ENCODE data around the gene EXOC6B. TPM values are rescaled to one million over a fixed set of nuclear protein-coding genes. Genes with fewer than 3 reads are reported as not detected.

EXOC6B gene
- total RNA-seq, 3 donors from 2014 or later: 32.2 to 49.2 (median 37.0) TPM

DNA sequence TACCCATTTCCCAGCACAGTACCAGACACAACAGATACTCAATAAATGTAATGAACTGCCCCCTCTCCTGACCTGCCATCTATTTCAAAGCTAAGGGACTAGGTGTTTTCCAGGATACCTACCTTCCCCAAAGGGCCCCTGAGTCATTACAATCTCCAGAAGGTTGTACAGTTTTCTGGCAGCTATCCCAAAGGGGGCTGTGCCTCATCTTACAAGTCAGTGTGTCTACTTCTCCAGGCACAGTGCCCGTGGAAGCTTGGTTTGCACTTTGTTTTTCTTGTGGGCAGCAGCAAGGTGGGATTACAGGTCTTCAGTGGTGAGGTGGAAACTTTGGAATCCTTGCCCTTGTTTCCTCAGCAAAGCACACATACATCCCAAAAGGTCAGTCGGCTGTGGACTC lies 615.4 kb downstream of the EXOC6B start:
- H3K4me1 ChIP-seq: no peaks in the 10 kb centered on the region
- H3K4me3 ChIP-seq: no peak overlapping the region
- intact Hi-C loops (cut with DNase I; ENCODE audit: low total_unique reads): no loop called here
- DNase-seq (ENCODE audit: low spot score in 2 of 2): no peak
- H3K9me3 ChIP-seq: no peaks in the 10 kb centered on the region
- H3K27ac ChIP-seq: no peak overlapping the region
- TF ChIP-seq, protein P1, sequence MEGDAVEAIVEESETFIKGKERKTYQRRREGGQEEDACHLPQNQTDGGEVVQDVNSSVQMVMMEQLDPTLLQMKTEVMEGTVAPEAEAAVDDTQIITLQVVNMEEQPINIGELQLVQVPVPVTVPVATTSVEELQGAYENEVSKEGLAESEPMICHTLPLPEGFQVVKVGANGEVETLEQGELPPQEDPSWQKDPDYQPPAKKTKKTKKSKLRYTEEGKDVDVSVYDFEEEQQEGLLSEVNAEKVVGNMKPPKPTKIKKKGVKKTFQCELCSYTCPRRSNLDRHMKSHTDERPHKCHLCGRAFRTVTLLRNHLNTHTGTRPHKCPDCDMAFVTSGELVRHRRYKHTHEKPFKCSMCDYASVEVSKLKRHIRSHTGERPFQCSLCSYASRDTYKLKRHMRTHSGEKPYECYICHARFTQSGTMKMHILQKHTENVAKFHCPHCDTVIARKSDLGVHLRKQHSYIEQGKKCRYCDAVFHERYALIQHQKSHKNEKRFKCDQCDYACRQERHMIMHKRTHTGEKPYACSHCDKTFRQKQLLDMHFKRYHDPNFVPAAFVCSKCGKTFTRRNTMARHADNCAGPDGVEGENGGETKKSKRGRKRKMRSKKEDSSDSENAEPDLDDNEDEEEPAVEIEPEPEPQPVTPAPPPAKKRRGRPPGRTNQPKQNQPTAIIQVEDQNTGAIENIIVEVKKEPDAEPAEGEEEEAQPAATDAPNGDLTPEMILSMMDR (IDR thresholded peaks at IDR 0.05): no peak
- TF ChIP-seq POLR2A (IDR thresholded peaks at IDR 0.05) (no peak), POLR2AphosphoS5 (IDR thresholded peaks at IDR 0.05) (no peak)
- no peaks in the 10 kb centered on the region for H3K27me3 ChIP-seq
- no peaks in the 10 kb centered on the region for H3K36me3 ChIP-seq

DNA sequence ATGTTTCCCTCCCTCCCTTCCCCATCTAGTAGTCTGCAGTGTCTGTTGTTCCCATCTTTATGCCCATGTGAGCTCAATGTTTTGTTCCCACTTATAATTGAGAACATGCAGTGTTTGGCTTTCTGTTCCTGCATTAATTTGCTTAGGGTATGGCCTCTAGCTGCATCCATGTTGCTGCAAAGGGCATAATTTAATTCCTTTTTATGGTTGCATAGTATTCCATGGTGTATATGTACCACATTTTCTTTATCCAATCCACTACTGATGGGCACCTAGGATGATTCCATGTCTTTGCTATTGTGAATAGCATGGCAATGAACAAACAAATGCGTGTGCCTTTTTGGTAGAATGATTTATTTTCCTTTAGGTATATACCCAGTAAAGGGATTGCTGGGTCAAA lies 617.6 kb downstream of the EXOC6B start:
- intact Hi-C loops (cut with DNase I; ENCODE audit: low total_unique reads): no loop called here
- peaks cover 0 to 16% of the 10 kb centered on the region in 2 donors for H3K4me1 ChIP-seq
- no peak for DNase-seq (ENCODE audit: low spot score in 2 of 2)

DNA sequence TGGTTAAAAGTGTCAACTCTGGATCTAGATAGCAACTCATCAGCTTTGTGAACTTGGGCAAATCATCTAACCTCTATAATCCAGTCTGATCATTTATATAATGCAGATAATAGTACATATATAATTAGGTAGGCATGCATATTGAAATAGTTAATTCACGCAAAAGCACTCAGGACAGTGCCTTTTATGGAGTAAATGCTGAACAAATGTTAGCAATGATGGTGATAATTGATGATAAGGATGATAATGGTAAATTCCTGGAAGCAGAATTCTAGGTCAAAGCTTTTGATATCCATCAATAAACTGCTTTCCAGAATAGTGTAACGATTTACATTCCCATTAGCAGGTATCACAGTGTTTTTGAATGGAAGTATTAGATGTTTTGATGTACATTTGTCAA lies 618.5 kb downstream of the EXOC6B start:
- Histone ChIP-seq H3K36me3 (no peaks in the 10 kb centered on the region), H3K9me3 (no peaks in the 10 kb centered on the region), H3K27ac (no peak overlapping the region), H3K4me1 (peaks cover 0 to 16% of the 10 kb centered on the region in 2 donors), H3K4me3 (no peak overlapping the region), H3K27me3 (no peaks in the 10 kb centered on the region)
- intact Hi-C loops (cut with DNase I; ENCODE audit: low total_unique reads): no loop called here
- DNase-seq (ENCODE audit: low spot score in 2 of 2): no peak
- TF ChIP-seq, protein P1 (IDR thresholded peaks at IDR 0.05): no peak
- TF ChIP-seq POLR2A (IDR thresholded peaks at IDR 0.05): no peak
- no peak for TF ChIP-seq POLR2AphosphoS5 (IDR thresholded peaks at IDR 0.05)

More for the DNA sequence above, 617.6 kb downstream of the EXOC6B start:
- Histone ChIP-seq H3K27ac (no peak overlapping the region), H3K9me3 (no peaks in the 10 kb centered on the region), H3K4me3 (no peak overlapping the region), H3K27me3 (no peaks in the 10 kb centered on the region), H3K36me3 (no peaks in the 10 kb centered on the region)
- TF ChIP-seq POLR2AphosphoS5 (IDR thresholded peaks at IDR 0.05): no peak
- TF ChIP-seq, protein P1 (IDR thresholded peaks at IDR 0.05): no peak
- no peak for TF ChIP-seq POLR2A (IDR thresholded peaks at IDR 0.05)

DNA sequence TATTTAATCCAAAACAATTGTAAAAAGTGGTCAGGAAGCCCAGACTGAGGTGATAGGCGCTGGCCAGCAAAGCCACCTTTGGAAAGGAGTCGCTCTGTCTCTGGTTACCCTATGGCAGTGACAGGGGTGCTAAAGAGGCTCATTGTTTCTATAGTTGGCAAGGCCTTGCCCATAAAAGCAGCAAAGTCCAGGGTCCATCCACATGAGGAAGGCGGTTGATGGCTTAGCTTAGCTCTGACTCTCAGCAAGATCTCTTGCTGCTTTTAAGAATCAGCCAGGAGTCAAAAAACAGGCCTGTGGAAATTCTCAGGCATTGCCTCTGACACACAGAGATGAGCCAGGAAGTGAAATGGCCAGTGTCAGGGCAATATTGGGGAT lies 620.3 kb downstream of the EXOC6B start:
- H3K9me3 ChIP-seq: no peaks in the 10 kb centered on the region
- peak overlapping the region; percentile 64 to 69 for H3K27ac ChIP-seq
- intact Hi-C loops (cut with DNase I; ENCODE audit: low total_unique reads): no loop called here
- DNase-seq (ENCODE audit: low spot score in 2 of 2): no peak
- H3K4me3 ChIP-seq: no peak overlapping the region
- H3K27me3 ChIP-seq: no peaks in the 10 kb centered on the region
- TF ChIP-seq POLR2AphosphoS5 (IDR thresholded peaks at IDR 0.05) (no peak), POLR2A (IDR thresholded peaks at IDR 0.05) (no peak)
- TF ChIP-seq, protein P1 (IDR thresholded peaks at IDR 0.05): no peak
- H3K4me1 ChIP-seq: peaks cover 0 to 16% of the 10 kb centered on the region in 2 donors
- H3K36me3 ChIP-seq: no peaks in the 10 kb centered on the region

DNA sequence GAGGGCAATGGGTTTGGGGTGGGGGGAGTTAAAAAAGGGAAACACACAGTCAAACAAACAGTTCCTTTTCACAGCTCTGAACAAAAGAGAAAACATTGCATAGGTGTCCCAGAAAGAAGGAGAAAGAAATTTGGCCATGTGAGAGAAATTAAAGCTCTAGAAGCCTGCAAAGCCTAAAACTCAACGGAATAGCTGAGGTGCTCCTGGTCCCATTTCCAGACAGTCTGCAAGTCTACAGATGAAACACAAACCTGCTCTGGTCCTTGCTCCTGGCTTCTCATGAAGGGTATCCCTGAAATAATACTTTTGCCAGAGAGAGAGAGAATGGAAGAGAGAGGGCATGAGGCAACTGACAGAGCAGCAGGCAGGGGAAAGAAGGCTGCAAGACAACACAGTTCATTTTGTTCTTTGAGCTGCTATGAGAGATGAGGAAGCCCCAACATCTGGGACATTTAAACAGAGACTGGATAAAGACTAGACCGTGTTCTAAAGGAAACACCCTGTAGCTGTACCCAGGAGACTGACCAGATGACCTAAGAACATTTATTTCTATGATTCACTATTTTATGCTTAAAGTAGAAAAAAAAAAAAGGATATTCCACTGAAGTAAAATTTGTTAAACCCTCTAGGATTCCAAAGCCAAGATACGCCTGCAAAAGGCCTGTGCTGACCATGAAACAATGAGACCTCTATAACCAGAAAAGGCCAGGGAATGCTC lies 620.9 kb downstream of the EXOC6B start:
- H3K27me3 ChIP-seq: no peaks in the 10 kb centered on the region
- peaks cover 0 to 16% of the 10 kb centered on the region in 2 donors for H3K4me1 ChIP-seq
- no peaks in the 10 kb centered on the region for H3K9me3 ChIP-seq
- no peaks in the 10 kb centered on the region for H3K36me3 ChIP-seq
- DNase-seq (ENCODE audit: low spot score in 2 of 2): no peak
- H3K4me3 ChIP-seq: no peak overlapping the region
- intact Hi-C loops (cut with DNase I; ENCODE audit: low total_unique reads): no loop called here
- TF ChIP-seq, protein P1 (IDR thresholded peaks at IDR 0.05): no peak
- no peak for TF ChIP-seq POLR2AphosphoS5 (IDR thresholded peaks at IDR 0.05)
- no peak for TF ChIP-seq POLR2A (IDR thresholded peaks at IDR 0.05)
- peak overlapping the region; percentile 64 to 69 for H3K27ac ChIP-seq
